Uterus (tissue), 4 donors: ENCODE results near the gene S100A1. TPM values are rescaled to one million over a fixed set of nuclear protein-coding genes. Genes with fewer than 3 reads are reported as not detected.

Experiments
- DNase-seq, 2 donors: peaks; one replicate each; pipeline ENCODE4 v3.0.0-alpha.2; 2019 to 2020
- H3K27ac ChIP-seq, 2 donors: fragments of 200-600 bp; sonication (generic); 1 replicate in 1 of 2; 2 replicates in 1 of 2; pipeline ENCODE4 v1.5.1; 2016 to 2018
- H3K27me3 ChIP-seq, 2 donors: fragments of 200-600 bp; sonication (generic); one replicate each; pipeline ENCODE4 v1.5.1; 2018 to 2019; ENCODE audit warnings: control low read depth in 1 of 2
- H3K36me3 ChIP-seq, 2 donors: fragments of 200-600 bp; sonication (generic); one replicate each; pipeline ENCODE4 v1.5.1; 2019; ENCODE audit warnings: control low read depth in 1 of 2
- H3K4me1 ChIP-seq, 2 donors: fragments of 200-600 bp; sonication (generic); one replicate each; pipeline ENCODE4 v1.5.1; 2018 to 2019; ENCODE audit warnings: control low read depth in 1 of 2
- H3K4me3 ChIP-seq, 2 donors: fragments of 200-600 bp; sonication (generic); 1 replicate in 1 of 2; 2 replicates in 1 of 2; pipeline ENCODE4 v1.5.1; 2018 to 2019; ENCODE audit warnings: mild to moderate bottlenecking in 1 of 2
- H3K9me3 ChIP-seq, 2 donors: fragments of 200-600 bp; sonication (generic); one replicate each; pipeline ENCODE4 v1.5.1; 2019; ENCODE audit warnings: control low read depth in 1 of 2
- CTCF ChIP-seq, 4 experiments: fragments of 200-600 bp in 2 of 4; fragments of 450-650 bp in 2 of 4; sonication (generic) in 2 of 4; IDR thresholded peaks; one replicate each; pipeline ENCODE4 v1.5.1; 2016 to 2019; ENCODE audit warnings: antibody characterized with exemption in 4 of 4, mild to moderate bottlenecking in 2 of 4, moderate library complexity in 1 of 4
- POLR2A ChIP-seq, 2 donors: fragments of 450-650 bp; IDR thresholded peaks; one replicate each; pipeline ENCODE4 v1.6.1; 2016; ENCODE audit warnings: antibody characterized with exemption in 2 of 2, mild to moderate bottlenecking in 1 of 2, moderate library complexity in 1 of 2
- intact Hi-C: fragments of 100-400 bp; cut with DNase I; formaldehyde crosslinking; loops from one replicate; pipeline ENCODE4 v1.15.1; 2023; ENCODE audit warnings: low total_unique reads
- total RNA-seq, 4 donors: library from RNA; depleted of rRNA in 3 of 4; stranded (reverse); fragments of >200 nt in 3 of 4; gene quantifications; one replicate each; pipeline versions ENCODE4 v1.1.0 to v1.2.4, GENCODE V29; 2014 to 2023
- donor health status: DM: yes; HTN: yes; CAD: no.

S100A1 gene
- total RNA-seq, 4 donors from 2014 or later = 3.8 TPM; not detected in 3

GRCh38 chr1:153597206-153597605 lies 31.0 kb upstream of the S100A1 start:
- no peak overlapping the region for H3K4me3 ChIP-seq
- H3K4me1 ChIP-seq = no peaks in the 10 kb centered on the region
- no peak overlapping the region for H3K27ac ChIP-seq
- no peak for DNase-seq
- TF ChIP-seq CTCF (IDR thresholded peaks at IDR 0.05) (no peak), POLR2A (IDR thresholded peaks at IDR 0.05) (no peak)
- H3K9me3 ChIP-seq = no peaks in the 10 kb centered on the region
- H3K36me3 ChIP-seq = no peaks in the 10 kb centered on the region
- no peaks in the 10 kb centered on the region for H3K27me3 ChIP-seq
- intact Hi-C loops = no loop called here

GRCh38 chr1:153598309-153599172 lies 29.7 kb upstream of the S100A1 start:
- no peaks in the 10 kb centered on the region for H3K36me3 ChIP-seq
- H3K27ac ChIP-seq = no peak overlapping the region
- TF ChIP-seq CTCF (IDR thresholded peaks at IDR 0.05) (no peak), POLR2A (IDR thresholded peaks at IDR 0.05) (no peak)
- intact Hi-C loops = no loop called here
- no peaks in the 10 kb centered on the region for H3K9me3 ChIP-seq
- H3K4me1 ChIP-seq = no peaks in the 10 kb centered on the region
- no peak overlapping the region for H3K4me3 ChIP-seq
- DNase-seq = no peak
- H3K27me3 ChIP-seq = no peaks in the 10 kb centered on the region

- Histone ChIP-seq H3K4me1 (no peaks in the 10 kb centered on the region), H3K4me3 (no peak overlapping the region), H3K27me3 (no peaks in the 10 kb centered on the region), H3K9me3 (no peaks in the 10 kb centered on the region), H3K36me3 (no peaks in the 10 kb centered on the region), H3K27ac (no peak overlapping the region)
- TF ChIP-seq POLR2A (IDR thresholded peaks at IDR 0.05) (no peak), CTCF (IDR thresholded peaks at IDR 0.05) (no peak)
- intact Hi-C loops = no loop called here
- DNase-seq = no peak
Observed at GRCh38 chr1:153599847-153600246, 28.4 kb upstream of the S100A1 start.

- intact Hi-C loops = no loop called here
- no peaks in the 10 kb centered on the region for H3K36me3 ChIP-seq
- no peak overlapping the region for H3K4me3 ChIP-seq
- TF ChIP-seq POLR2A (IDR thresholded peaks at IDR 0.05) = no peak
- no peak for TF ChIP-seq CTCF (IDR thresholded peaks at IDR 0.05)
- H3K9me3 ChIP-seq = no peaks in the 10 kb centered on the region
- H3K4me1 ChIP-seq = peaks cover 0 to 3% of the 10 kb centered on the region in 2 donors
- DNase-seq = no peak
- H3K27me3 ChIP-seq = no peaks in the 10 kb centered on the region
- H3K27ac ChIP-seq = no peak overlapping the region
Observed at GRCh38 chr1:153602749-153603148, 25.5 kb upstream of the S100A1 start.

- no peak overlapping the region for H3K27ac ChIP-seq
- TF ChIP-seq CTCF (IDR thresholded peaks at IDR 0.05) (no peak), POLR2A (IDR thresholded peaks at IDR 0.05) (no peak)
Observed at GRCh38 chr1:153606194-153606593, 22.0 kb upstream of the S100A1 start.

More at GRCh38 chr1:153606194-153606593, 22.0 kb upstream of the S100A1 start:
- no peaks in the 10 kb centered on the region for H3K27me3 ChIP-seq
- no peak for DNase-seq
- intact Hi-C loops = no loop called here
- H3K36me3 ChIP-seq = no peaks in the 10 kb centered on the region
- no peak overlapping the region for H3K4me3 ChIP-seq
- no peaks in the 10 kb centered on the region for H3K9me3 ChIP-seq
- peaks cover 8 to 12% of the 10 kb centered on the region in 2 donors for H3K4me1 ChIP-seq
